CD4-positive, alpha-beta T cell treated with Interleukin-17A for 1 hour (primary cell): ENCODE measurements around the gene DLD.
A peak's percentile ranks its signal among the peaks of the same experiment; 100 is the strongest.
"Not testable (repeated sequence)": the region's sequence is repeated elsewhere in the genome, so short reads cannot be mapped to it uniquely, and the experiment has no call there.

ENCODE experiments used
- DNase-seq: peaks from one replicate; pipeline ENCODE4 v3.0.0-alpha.2; 2020

The DLD gene

DNA sequence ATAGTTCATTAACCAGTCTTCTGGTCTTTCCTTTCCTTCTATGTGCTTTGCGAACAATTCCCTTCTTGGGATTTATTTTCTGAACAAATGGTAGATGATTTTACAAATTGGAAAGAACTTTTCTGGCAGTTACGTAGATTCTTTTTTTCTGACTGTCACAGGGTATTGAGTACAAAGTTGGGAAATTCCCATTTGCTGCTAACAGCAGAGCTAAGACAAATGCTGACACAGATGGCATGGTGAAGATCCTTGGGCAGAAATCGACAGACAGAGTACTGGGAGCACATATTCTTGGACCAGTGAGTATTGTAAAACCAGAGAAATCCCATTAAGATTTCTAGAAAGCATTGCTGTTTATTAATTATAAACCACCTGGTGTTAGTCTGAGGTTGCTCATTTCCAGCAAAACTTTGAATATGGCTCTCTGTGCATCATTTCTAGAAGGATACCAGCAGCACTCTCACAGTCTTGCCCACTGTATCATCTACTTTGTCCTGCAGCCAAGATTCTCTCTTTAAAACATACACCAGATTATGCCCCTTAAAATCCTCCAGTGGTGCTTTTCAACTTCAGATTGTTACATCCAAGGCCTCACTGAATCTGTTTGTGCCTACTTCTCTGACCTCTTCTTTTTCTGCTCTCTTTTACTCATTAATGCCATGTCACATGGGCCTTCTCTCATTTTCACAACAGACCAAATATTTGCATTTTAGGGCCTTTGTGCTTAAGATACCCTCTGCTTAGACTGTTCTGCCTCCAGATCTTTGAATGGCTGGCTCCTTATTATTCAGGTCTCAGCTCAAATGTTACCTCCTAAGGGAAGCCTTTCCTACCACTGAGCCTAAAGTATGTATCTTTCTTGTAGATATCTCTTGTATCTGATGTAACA, 27.0 kb downstream of the DLD start:
- DNase-seq = no peak

DNA sequence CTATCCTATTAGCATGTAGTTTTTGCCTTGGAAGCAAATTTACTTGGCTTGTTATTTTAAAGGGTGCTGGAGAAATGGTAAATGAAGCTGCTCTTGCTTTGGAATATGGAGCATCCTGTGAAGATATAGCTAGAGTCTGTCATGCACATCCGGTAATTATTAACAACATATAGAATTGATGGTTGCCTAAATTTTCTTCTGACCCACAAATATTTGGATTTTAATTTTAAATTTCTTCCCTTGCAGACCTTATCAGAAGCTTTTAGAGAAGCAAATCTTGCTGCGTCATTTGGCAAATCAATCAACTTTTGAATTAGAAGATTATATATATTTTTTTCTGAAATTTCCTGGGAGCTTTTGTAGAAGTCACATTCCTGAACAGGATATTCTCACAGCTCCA, 28.0 kb downstream of the DLD start:
- DNase-seq = no peak

GRCh38 chr7:107920048-107920772, 29.2 kb downstream of the DLD start:
- no peak for DNase-seq

- DNase-seq = not testable (repeated sequence)
These were observed 30.8 kb downstream of the DLD start for GRCh38 chr7:107921826-107922225.

GRCh38 chr7:107922886-107923285, 31.9 kb downstream of the DLD start:
- DNase-seq = no peak

GRCh38 chr7:107924841-107925504, 34.0 kb downstream of the DLD start:
- peak; percentile 8 for DNase-seq

- DNase-seq = no peak
These were observed 35.5 kb downstream of the DLD start for GRCh38 chr7:107926481-107926880.

GRCh38 chr7:107931740-107932515, 40.9 kb downstream of the DLD start:
- DNase-seq = no peak

GRCh38 chr7:107932805-107933204, 41.8 kb downstream of the DLD start:
- DNase-seq = no peak

DNA sequence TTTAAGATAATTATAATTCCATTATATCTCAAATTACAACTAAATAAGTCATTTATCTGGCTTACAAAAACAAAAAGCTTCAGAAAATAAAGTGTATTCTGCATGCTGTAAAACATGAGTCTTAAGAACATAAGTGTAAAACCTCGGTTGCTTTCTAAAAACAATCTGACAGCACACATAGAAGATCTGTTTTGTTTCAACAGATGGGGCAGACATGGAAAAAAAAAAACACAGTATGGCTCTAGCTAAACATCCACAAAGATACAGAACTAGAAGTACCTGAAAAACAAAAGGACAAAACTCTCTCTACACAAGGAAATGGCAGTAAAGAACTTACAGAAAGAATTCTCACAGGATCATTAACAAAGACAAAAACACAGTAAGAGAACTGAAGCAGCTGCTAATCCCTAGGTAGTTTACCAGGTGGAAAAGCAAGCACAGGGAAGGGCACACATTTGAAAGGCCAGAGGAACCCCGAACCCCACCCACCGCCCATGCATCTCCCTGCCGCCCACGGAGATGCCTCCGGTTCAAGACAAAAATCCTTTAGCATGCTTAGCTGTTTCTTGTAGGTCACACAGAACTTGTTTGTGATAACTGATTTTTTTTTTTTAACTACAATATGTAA, 42.5 kb downstream of the DLD start:
- DNase-seq = no peak

- DNase-seq = no peak
These were observed 44.2 kb downstream of the DLD start for GRCh38 chr7:107934991-107935770.

GRCh38 chr7:107936312-107936711, 45.3 kb downstream of the DLD start:
- no peak for DNase-seq

- DNase-seq = no peak
These were observed 46.5 kb downstream of the DLD start for GRCh38 chr7:107937531-107937930.

DNA sequence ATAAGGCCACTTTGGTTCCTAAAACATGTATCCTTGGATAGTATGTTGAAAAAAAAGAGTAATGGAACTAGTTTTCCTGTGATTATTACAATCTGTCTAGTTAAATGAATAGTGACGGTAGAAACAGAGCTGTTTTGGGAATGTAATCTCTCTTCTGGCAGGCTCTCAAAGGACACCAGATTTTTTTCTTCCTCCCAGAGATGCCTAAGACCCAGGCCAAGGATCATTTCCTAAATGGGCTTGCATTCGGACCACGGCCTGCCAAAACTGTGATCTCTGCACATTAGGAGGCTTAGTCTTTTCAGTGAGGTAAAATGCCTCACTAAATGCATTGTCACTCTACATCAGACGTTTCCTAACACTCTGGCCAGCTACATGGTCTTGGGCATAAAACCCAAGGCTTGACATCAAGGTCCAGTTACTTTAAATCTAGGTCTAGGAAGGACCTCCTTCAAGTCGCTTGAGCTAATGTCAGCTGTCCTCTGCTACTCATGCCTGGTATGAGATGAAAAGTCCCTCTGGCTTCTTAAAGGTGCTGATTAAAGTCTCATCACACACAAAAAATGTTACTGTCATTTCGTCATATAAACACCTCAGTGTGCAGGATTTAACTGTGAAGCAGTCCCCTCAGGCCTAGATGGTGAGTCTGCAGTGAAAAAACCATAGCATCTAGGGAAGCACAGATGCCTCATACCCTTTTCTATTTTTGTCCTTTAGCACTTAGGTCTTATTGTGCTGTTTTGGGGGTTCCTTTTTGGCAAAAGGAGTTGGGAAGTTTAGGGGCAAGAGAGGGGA, 47.7 kb downstream of the DLD start:
- no peak for DNase-seq

GRCh38 chr7:107939573-107940489, 48.8 kb downstream of the DLD start:
- no peak for DNase-seq

GRCh38 chr7:107940951-107941350, 50.0 kb downstream of the DLD start:
- DNase-seq = no peak

DNA sequence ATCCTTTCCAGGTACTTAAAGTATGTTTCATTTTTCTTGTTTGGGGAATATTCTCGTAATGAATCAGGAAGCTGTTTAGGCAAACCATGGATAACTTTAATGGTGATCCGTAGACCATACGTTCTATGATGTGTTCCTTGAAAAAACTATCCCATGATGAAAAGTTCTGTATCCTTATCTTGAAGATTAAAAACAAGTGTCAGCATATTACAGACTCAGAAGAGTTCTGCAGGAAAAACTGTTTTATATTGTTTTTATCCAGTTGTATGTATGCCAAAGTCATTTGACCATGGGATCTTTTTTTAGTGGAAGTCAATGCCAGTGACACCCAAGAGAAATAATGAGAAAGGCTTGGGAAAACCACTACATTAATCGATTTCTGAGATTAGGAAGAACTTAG, 52.0 kb downstream of the DLD start:
- DNase-seq = no peak

GRCh38 chr7:107944411-107945169, 53.6 kb downstream of the DLD start:
- no peak for DNase-seq

DNA sequence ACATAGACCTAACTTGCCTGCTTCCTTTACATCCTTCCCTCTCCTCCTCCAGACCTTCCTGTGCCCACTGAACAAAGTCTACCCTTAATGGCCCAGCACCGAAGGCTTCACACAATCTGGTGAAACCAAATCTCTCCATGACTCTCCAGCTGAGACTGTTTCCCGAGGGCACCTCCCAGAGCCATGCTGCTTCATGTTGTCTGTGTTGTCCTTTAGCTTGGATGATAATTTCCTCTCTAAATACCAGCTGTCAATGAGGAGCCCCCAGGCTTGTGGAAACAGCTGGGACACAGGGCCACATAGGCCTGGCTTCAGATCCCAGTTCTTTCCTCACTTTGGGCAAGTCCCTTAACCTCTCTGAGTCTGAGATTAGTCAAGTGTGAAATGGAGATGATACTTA, 54.3 kb downstream of the DLD start:
- no peak for DNase-seq
